BJ (cell line): ENCODE results near the gene PANK3. TPM values are rescaled to one million over a fixed set of nuclear protein-coding genes. Genes with fewer than 3 reads are reported as not detected.

Source experiments
- CTCF ChIA-PET: fragments of 350-600 bp; formaldehyde crosslinking; extraction: SDS; loops from one replicate; lab custom pipeline; 2021; ENCODE audit warnings: antibody characterized with exemption, inconsistent platforms; lab: Yijun Ruan, JAX
- POLR2A ChIA-PET: fragments of 300-600 bp; sonication (Branson Sonifier 250); formaldehyde crosslinking; extraction: SDS; loops from one replicate; lab custom pipeline; 2021; ENCODE audit warnings: antibody characterized with exemption; lab: Charles Lee
- DNase-seq: peaks from one replicate; pipeline ENCODE4 v3.0.0-alpha.2; 2011; ENCODE audit warnings: low read depth
- H3K27me3 ChIP-seq: 2 replicates; pipeline ENCODE4 v1.6.0; 2011; ENCODE audit warnings: low read length; ENCODE audit not compliant: control insufficient read depth, insufficient read depth
- H3K36me3 ChIP-seq: 2 replicates; pipeline ENCODE4 v1.5.1; 2011; ENCODE audit warnings: low read length; ENCODE audit not compliant: control insufficient read depth, insufficient read depth
- H3K4me3 ChIP-seq: 2 replicates; pipeline ENCODE4 v1.5.1; 2011; ENCODE audit warnings: low read depth, mild to moderate bottlenecking, control low read depth, low read length
- polyA plus RNA-seq: library from polyadenylated mRNA; depleted of rRNA; stranded (reverse); fragments of >200 nt; gene quantifications from 2 replicates; pipeline ENCODE4 v1.2.3, GENCODE V29; 2011
- TF ChIP-seq, protein P1 (sequence below): IDR thresholded peaks from 2 replicates; pipeline ENCODE4 v1.5.1; 2011; ENCODE audit warnings: low read depth, mild to moderate bottlenecking, control low read depth, inconsistent platforms, low read length, moderate library complexity; ENCODE audit not compliant: insufficient read depth

Gene PANK3
- polyA plus RNA-seq, 1 experiment, result 5.3 TPM

DNA sequence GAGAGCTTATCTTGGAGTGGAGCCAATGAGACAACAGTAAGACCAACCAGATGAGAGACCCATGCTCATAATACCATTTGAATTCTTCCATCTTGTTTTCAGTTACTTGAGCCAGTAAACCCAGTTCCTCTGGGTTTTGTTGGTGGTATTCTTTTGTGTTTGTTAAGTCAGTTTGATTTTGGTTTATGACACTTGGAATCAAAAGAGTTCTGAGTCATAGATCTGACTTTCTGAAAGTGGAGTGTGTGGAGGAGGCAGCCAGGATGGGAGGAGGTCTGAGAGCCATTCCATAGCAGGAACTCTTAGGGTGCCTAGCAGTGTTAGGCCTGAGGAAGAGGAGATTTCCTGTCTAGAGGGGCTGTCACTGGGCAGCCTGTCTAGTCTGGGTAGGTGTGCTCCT is 24.6 kb upstream of the PANK3 start:
- ChIA-PET CTCF (no interaction called here), POLR2A (no interaction called here)
- no peaks in the 10 kb centered on the region for H3K27me3 ChIP-seq
- H3K36me3 ChIP-seq, result no peaks in the 10 kb centered on the region
- DNase-seq, result no peak
- TF ChIP-seq, protein P1, sequence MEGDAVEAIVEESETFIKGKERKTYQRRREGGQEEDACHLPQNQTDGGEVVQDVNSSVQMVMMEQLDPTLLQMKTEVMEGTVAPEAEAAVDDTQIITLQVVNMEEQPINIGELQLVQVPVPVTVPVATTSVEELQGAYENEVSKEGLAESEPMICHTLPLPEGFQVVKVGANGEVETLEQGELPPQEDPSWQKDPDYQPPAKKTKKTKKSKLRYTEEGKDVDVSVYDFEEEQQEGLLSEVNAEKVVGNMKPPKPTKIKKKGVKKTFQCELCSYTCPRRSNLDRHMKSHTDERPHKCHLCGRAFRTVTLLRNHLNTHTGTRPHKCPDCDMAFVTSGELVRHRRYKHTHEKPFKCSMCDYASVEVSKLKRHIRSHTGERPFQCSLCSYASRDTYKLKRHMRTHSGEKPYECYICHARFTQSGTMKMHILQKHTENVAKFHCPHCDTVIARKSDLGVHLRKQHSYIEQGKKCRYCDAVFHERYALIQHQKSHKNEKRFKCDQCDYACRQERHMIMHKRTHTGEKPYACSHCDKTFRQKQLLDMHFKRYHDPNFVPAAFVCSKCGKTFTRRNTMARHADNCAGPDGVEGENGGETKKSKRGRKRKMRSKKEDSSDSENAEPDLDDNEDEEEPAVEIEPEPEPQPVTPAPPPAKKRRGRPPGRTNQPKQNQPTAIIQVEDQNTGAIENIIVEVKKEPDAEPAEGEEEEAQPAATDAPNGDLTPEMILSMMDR, result no peak
- no peak overlapping the region for H3K4me3 ChIP-seq

DNA sequence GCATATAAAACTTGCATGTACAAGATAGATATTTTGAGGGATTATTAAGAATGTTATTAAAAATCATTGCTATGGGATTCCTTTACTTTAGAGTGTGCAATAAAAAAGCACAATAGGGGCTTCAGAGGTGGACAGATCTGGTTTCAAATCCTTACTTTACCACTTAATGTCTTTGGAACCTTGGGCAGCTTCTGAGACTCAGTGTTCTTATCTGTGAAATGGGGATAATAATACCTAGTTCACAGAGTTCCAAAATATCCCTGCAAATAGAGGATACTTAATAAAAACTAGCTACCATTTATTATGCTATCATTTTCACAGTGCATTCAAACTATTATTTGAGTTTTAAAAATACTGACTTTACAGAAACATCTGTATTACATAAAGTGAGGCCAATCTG is 23.3 kb upstream of the PANK3 start:
- H3K27me3 ChIP-seq, result no peaks in the 10 kb centered on the region
- DNase-seq, result no peak
- H3K36me3 ChIP-seq, result no peaks in the 10 kb centered on the region
- no peak overlapping the region for H3K4me3 ChIP-seq
- POLR2A ChIA-PET, result no interaction called here
- TF ChIP-seq, protein P1, result no peak
- CTCF ChIA-PET, result interaction anchor here (0.7 kb wide), 2 partner anchors 15 to 16 kb away, joined by 3 read pairs; no protein-coding TSS in a partner anchor

- TF ChIP-seq, protein P1, result no peak
- Histone ChIP-seq H3K4me3 (no peak overlapping the region), H3K27me3 (no peaks in the 10 kb centered on the region), H3K36me3 (no peaks in the 10 kb centered on the region)
- ChIA-PET CTCF (interaction anchor here (0.7 kb wide), 2 partner anchors 15 to 16 kb away, joined by 3 read pairs; no protein-coding TSS in a partner anchor), POLR2A (no interaction called here)
- DNase-seq, result no peak
Observed at GRCh38 chr5:168601972-168602371, 22.8 kb upstream of the PANK3 start.

GRCh38 chr5:168600409-168600808 is 21.2 kb upstream of the PANK3 start:
- Histone ChIP-seq H3K27me3 (no peaks in the 10 kb centered on the region), H3K36me3 (no peaks in the 10 kb centered on the region), H3K4me3 (no peak overlapping the region)
- CTCF ChIA-PET, result no interaction called here
- DNase-seq, result no peak
- POLR2A ChIA-PET, result no interaction called here
- TF ChIP-seq, protein P1, result no peak

DNA sequence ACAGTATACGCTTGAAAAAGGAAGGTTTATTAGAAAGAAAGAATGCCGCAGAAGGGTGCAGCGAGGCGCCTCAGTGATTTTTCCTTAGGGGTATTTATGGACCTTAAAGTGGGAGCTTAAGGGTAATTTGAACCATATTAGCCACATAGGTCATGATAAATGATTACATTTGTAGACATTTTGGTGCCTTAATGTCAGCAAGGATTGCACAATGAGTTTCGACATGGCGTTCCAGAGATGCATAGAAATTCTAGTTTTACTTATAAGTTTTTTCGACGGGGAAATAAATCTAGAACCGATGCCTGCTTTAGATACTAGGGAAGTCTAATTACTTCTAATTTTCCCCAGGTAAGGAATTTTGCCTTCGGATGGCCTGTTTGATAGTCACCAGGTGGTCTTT is 20.7 kb upstream of the PANK3 start:
- DNase-seq, result no peak
- CTCF ChIA-PET, result no interaction called here
- TF ChIP-seq, protein P1, result no peak
- H3K27me3 ChIP-seq, result no peaks in the 10 kb centered on the region
- H3K36me3 ChIP-seq, result no peaks in the 10 kb centered on the region
- POLR2A ChIA-PET, result no interaction called here
- H3K4me3 ChIP-seq, result no peak overlapping the region
